ENCODE measurements around the gene C11orf58.

Gene C11orf58

DNA sequence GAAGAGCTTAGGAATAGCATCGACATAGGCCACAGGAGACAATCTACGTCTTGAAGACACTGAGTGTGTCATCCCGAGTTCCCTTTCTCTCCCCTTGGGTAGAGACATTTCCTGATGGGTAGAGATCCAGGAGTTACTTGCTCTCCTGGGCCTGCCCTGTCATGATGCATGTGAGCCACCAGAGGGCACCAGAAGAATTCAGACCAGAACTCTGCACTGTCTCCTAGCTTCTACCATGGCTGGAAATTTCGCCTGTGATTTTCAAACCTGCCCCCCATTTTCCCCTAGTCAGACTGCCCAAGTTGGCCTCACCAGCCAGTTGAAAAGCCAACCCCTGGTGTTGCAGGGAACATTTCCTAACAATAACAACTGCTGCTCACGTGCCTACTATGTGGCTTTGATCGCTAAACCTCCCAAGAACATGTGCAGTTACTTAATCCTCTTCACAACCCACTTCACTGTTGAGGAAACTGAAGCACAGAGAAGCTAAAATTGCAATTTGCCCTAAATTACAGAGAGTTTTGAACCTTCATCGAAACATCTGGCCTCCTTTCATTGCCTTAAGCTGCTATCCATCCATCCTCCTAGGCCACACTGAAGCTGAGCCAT is 47.2 kb downstream of the C11orf58 start:
- Mint-ChIP-seq H3K4me3 (no peak overlapping the region), H3K27me3 (no peaks in the 10 kb centered on the region), H3K36me3 (no peaks in the 10 kb centered on the region), H3K9me3 (no peaks in the 10 kb centered on the region), H3K4me1 (no peaks in the 10 kb centered on the region), H3K27ac (no peak overlapping the region)
- DNase-seq (ENCODE audit: low spot score in 2 of 2) (peak; percentile 38 to 50), ATAC-seq (ENCODE audit: low read depth) (peak; percentile 80)

DNA sequence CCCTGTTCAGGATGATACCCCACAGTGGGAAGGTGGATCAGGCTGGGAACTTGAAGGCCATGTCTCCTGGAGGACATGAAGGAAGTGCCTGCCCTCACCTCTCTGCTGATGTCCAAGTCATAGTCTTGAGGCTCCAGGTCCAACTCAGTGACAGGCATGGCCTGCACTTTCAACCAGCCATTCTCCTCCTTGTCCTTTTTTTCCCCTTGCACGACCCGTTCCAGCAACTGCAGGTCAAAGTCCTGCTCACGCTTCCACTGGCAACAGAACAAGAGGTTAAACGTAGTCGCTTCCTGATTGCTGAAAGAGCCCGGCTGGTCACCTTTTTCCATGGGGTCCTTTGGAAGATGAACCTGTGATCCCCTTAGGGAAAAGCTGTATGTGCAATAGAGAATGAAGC is 47.7 kb downstream of the C11orf58 start:
- Mint-ChIP-seq H3K27ac (no peak overlapping the region), H3K9me3 (no peaks in the 10 kb centered on the region), H3K27me3 (no peaks in the 10 kb centered on the region), H3K4me3 (no peak overlapping the region), H3K4me1 (no peaks in the 10 kb centered on the region), H3K36me3 (no peaks in the 10 kb centered on the region)
- DNase-seq (ENCODE audit: low spot score in 2 of 2) (no peak), ATAC-seq (ENCODE audit: low read depth) (no peak)

DNA sequence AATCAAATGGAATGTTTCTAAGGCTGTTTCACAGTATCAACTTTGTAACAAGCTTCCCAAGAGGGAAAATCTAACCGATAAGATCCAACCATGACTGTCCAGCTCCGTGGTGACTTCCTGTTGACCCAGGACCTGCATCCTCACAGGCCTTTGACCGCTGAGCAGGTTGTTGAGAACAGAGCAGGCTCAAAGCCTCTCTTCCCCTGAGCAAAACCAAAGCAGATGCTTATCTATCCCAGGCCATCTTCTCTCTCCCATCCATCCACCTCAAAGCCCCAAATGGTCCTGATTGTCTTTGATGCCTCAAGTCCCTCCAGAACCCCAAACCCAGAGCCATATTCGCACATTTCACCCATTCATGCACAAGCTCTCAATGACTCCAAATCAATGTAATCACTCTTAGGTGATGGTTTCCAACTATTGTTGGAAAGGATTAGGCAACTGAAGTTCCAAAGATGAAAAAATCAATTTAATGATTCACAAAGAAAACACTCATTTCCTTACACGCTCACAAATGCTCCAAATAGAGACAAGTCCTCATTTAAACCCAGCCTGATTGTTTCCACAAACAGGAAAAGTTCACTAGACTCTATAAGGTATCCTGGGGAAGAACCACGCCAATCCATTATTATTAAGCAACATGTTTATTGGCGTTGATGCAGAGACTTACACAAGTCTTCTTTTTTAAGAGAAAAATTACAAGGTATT is 48.7 kb downstream of the C11orf58 start:
- Mint-ChIP-seq H3K4me3 (no peak overlapping the region), H3K27ac (no peak overlapping the region), H3K36me3 (no peaks in the 10 kb centered on the region), H3K4me1 (no peaks in the 10 kb centered on the region), H3K9me3 (no peaks in the 10 kb centered on the region), H3K27me3 (no peaks in the 10 kb centered on the region)
- ATAC-seq (ENCODE audit: low read depth), result no peak
- DNase-seq (ENCODE audit: low spot score in 2 of 2), result no peak

DNA sequence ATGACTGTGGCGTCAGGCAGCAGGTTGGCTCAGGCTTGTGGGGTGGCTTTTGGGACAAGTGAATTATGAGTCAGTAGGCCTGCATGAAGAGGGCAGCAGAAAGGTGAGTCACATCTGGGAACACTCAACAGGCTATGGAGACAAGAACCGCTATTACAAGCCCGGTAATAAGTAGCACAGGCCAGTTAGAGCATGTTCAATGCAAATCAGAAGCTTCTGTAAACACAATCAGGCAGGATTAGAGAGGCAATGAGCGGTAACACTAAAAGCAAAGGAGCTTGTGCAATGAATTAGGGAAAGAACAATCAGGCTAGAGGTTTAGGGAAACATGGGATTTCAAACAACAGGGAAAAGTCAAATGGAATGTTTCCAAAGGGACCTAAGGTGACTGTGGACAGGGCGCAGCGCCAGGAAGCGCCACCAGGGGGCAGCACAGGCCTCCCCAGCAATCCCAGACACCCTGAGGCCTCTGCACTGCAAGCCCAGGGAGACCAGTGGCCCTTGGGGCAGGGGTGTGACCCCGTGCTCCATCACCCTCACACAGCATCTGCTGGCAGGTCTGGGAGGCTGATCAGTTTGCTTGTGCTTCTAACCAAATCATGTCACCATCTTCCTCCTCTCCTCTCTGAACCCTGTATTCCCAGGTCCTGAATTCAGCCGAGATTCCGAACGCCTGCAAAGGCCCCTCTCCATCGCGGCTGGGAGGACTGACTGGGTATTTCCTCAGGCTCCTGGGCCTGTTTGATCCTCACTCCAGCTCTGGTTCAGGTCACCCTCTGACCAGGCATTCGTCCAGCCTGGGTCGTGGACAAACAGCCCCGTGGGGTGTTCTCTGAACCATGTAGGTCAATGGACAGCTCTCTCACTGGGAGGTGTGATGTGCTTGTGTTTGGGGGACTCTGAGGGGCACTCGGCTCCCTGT is 50.0 kb downstream of the C11orf58 start:
- Mint-ChIP-seq H3K27ac (no peak overlapping the region), H3K4me3 (no peak overlapping the region), H3K9me3 (no peaks in the 10 kb centered on the region), H3K27me3 (no peaks in the 10 kb centered on the region), H3K36me3 (no peaks in the 10 kb centered on the region), H3K4me1 (no peaks in the 10 kb centered on the region)
- DNase-seq (ENCODE audit: low spot score in 2 of 2) (peak; percentile 46 to 54), ATAC-seq (ENCODE audit: low read depth) (peak; percentile 72)

DNA sequence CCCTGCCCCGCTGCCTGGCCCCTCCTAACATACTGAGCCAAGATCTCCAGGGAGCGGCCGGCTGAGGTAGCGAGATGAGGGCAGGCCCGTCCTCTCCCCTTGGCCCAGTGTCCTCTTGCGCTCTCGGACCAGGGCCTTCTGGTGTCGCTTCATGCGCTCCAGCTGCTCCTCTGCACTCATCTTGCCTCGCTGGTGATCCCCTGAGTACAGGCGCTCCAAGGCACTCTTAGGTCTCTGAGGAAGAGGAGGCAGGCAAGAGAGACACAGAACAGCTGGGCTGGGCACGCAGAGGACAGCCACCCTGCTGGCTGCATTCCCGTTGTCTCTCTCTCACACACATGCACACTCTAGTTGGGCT is 50.6 kb downstream of the C11orf58 start:
- H3K36me3 Mint-ChIP-seq, result no peaks in the 10 kb centered on the region
- no peak overlapping the region for H3K4me3 Mint-ChIP-seq

DNA sequence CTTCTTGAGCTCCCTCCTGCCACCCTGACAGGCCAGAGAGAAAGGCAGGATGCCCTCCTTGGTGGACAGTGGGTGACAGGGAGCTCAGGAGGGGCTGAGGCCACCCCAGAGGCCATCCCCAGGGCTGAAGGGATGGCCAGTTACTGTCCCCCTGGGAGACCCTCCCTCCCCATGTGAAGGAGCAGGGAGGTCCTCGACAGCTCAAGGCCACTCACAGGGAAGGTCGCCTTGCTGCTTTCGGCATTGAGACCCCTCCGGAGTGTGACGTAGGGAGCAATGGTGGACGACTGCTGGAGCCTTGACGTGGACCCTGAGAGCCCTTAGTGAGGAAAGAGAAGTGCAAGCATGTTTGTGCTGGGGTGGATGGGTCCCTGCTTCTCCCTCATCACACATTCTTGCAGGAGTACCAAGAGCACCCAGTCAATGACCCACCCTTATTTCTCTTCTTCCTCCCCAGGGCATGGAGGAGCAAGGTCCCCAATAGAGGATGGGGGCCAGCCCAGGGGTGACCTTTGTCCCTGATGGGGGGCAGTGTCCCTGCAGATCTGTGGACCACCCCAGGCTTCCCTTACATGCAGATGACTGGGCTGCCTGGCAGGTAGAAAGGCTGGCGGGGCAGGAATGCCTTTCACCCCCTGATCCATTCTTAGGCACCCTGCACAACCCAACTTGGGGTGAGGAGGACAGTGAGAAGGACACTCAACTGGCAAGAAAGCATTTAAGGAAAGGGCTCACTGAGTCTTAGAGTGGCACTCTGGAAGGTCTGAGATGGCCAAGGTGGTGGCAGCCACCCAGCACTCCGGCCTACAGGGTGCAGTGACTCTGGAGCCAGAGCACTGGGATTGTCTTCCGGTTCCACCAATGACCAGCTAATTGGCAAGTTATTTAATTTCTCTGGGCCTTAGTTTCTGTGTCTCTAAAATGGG is 51.4 kb downstream of the C11orf58 start:
- no peak for DNase-seq (ENCODE audit: low spot score in 2 of 2)
- H3K27me3 Mint-ChIP-seq, result no peaks in the 10 kb centered on the region
- H3K4me1 Mint-ChIP-seq, result no peaks in the 10 kb centered on the region
- no peak overlapping the region for H3K27ac Mint-ChIP-seq
- no peaks in the 10 kb centered on the region for H3K9me3 Mint-ChIP-seq
- no peak overlapping the region for H3K4me3 Mint-ChIP-seq
- ATAC-seq (ENCODE audit: low read depth), result no peak
- H3K36me3 Mint-ChIP-seq, result no peaks in the 10 kb centered on the region

More for the DNA sequence above, 50.6 kb downstream of the C11orf58 start:
- ATAC-seq (ENCODE audit: low read depth), result no peak
- Mint-ChIP-seq H3K9me3 (no peaks in the 10 kb centered on the region), H3K4me1 (no peaks in the 10 kb centered on the region), H3K27me3 (no peaks in the 10 kb centered on the region), H3K27ac (no peak overlapping the region)
- DNase-seq (ENCODE audit: low spot score in 2 of 2), result no peak

DNA sequence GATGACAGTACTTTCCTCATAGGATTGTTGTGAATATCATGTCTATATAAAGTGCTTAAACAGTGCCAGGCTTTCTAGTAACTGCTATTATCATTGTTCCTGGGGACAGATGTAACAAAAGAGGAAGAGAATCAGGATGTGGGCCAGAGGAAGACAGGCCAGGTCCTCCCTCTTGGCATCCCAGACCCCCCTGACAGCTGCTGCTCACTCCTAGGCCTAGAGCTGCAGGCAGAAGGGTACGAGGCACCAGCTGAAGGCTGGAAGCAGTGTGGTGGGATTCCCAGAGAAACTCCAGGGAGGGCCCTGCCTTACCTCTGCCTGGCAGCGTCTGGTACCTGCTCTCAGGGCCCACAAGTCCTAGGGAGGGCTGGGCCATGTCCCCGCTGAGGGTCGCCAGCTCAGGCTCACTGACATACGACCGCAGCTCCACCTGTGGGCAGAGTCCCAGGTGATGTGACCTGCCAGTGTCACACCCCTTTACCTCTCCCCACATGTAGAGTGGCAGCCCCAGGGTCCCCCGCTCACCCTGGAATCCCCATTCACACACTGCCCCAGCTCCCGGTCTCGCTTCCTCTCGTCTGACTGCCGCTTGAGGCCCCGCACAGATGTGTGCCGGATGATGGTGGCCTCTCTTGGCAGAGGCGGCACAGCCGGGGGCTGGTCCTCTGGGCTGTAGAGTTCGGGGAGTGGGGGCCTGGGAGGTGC is 52.2 kb downstream of the C11orf58 start:
- Mint-ChIP-seq H3K9me3 (no peaks in the 10 kb centered on the region), H3K4me1 (no peaks in the 10 kb centered on the region), H3K27ac (no peak overlapping the region), H3K4me3 (no peak overlapping the region), H3K36me3 (no peaks in the 10 kb centered on the region), H3K27me3 (no peaks in the 10 kb centered on the region)
- no peak for DNase-seq (ENCODE audit: low spot score in 2 of 2)
- no peak for ATAC-seq (ENCODE audit: low read depth)

DNA sequence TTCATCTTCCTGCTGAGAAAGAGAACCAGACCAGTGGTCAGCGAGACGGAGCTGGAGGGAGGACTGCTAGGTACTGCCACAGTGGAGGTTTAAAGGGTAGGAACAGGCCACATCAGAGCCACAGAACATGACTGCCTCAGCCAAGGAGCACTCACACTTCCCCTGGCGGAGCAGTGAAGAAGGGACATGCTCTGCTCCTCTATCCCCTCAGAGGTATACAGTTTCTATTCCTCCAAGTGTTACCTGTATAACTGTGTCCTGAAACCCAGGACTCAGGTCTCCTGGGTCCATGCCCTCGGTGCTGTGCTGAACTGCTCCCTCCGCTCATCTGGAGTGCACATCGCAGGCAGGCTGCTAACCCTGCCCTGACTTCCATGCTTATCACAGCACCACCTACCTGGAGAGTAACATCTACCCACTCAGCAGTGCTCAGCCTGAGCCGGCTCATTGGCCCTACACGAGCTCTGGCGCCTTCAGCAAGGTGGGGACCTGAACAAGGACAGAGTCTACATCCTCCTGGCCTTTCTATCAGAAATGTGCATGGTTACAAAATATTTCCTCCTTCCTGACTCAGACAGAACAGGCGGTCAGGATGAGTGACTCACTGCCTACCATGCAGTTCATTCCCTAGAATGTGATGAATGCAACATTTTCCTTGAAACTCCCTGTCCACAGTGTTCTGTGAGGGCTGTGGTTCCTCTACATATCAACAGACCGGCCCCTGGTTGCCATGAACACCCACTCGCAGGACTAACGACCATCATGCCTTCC is 52.9 kb downstream of the C11orf58 start:
- Mint-ChIP-seq H3K27me3 (no peaks in the 10 kb centered on the region), H3K27ac (no peak overlapping the region), H3K9me3 (no peaks in the 10 kb centered on the region), H3K4me1 (no peaks in the 10 kb centered on the region), H3K36me3 (no peaks in the 10 kb centered on the region), H3K4me3 (no peak overlapping the region)
- ATAC-seq (ENCODE audit: low read depth) (no peak), DNase-seq (ENCODE audit: low spot score in 2 of 2) (no peak)

DNA sequence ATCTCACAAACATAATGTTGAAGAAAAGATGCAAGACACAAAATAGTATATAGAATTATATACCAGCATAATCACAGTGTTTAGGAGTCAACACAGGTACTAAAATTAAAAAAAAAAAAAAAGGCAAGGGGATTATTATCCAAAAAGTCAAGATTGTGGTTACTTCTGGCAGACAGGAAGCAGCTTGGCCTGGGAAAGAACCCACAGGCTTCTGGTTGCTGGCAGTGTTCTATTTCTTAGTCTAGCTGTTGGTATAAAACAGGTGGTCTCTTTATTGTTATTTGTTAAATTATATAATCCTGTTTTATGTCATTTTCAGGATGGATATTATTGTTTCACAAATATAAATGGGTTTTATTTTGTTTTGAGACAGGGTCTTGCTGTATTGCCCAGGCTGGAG is 54.0 kb downstream of the C11orf58 start:
- no peaks in the 10 kb centered on the region for H3K4me1 Mint-ChIP-seq
- H3K36me3 Mint-ChIP-seq, result no peaks in the 10 kb centered on the region
- H3K27ac Mint-ChIP-seq, result no peak overlapping the region
- no peak for DNase-seq (ENCODE audit: low spot score in 2 of 2)
- no peak for ATAC-seq (ENCODE audit: low read depth)
- no peaks in the 10 kb centered on the region for H3K9me3 Mint-ChIP-seq
- H3K4me3 Mint-ChIP-seq, result no peak overlapping the region
- H3K27me3 Mint-ChIP-seq, result no peaks in the 10 kb centered on the region

DNA sequence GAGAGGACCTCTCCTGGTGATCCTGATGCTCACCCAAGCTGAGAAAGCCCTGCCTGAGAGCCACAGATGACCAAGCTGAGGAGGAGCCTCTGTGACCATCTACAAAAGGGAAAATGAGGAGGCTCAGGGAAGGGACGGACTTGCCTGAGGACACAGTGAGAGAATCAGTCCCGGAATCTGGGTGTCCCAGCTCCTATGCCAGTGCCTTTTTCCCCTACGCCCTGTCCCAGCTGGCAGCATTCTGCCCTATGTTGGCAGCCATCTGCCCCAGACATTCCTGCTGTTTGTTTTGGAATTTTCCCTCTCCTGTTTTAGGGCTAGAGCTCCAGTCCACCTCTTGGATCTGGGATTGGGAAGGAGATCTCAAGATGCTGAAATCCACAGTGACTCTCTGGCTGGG is 54.6 kb downstream of the C11orf58 start:
- no peak overlapping the region for H3K27ac Mint-ChIP-seq
- DNase-seq (ENCODE audit: low spot score in 2 of 2) (no peak), ATAC-seq (ENCODE audit: low read depth) (no peak)
- H3K4me3 Mint-ChIP-seq, result no peak overlapping the region
- H3K9me3 Mint-ChIP-seq, result no peaks in the 10 kb centered on the region
- H3K36me3 Mint-ChIP-seq, result no peaks in the 10 kb centered on the region
- H3K27me3 Mint-ChIP-seq, result no peaks in the 10 kb centered on the region
- H3K4me1 Mint-ChIP-seq, result no peaks in the 10 kb centered on the region

DNA sequence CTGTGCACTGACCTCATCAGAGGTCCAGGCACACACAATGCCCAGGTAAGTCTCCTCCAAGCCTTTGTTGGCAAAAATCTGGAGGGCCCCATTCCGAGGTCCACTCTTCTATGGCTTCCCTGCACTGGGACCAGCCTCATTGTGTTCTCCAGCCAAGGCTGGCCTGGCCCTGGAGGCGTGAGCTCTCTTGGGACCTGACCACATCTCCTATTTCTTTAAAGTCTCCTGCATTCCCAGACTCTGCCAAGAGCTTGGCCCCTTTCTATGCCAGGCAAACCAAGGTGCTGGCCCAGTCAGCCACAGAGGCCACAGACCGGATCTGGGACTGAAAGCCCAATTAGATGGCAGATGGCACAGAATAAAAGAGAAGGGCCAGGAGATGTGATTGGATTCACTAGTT is 55.1 kb downstream of the C11orf58 start:
- no peaks in the 10 kb centered on the region for H3K36me3 Mint-ChIP-seq
- H3K27me3 Mint-ChIP-seq, result no peaks in the 10 kb centered on the region
- ATAC-seq (ENCODE audit: low read depth) (no peak), DNase-seq (ENCODE audit: low spot score in 2 of 2) (no peak)
- no peak overlapping the region for H3K4me3 Mint-ChIP-seq
- H3K4me1 Mint-ChIP-seq, result no peaks in the 10 kb centered on the region
- H3K27ac Mint-ChIP-seq, result no peak overlapping the region
- no peaks in the 10 kb centered on the region for H3K9me3 Mint-ChIP-seq

DNA sequence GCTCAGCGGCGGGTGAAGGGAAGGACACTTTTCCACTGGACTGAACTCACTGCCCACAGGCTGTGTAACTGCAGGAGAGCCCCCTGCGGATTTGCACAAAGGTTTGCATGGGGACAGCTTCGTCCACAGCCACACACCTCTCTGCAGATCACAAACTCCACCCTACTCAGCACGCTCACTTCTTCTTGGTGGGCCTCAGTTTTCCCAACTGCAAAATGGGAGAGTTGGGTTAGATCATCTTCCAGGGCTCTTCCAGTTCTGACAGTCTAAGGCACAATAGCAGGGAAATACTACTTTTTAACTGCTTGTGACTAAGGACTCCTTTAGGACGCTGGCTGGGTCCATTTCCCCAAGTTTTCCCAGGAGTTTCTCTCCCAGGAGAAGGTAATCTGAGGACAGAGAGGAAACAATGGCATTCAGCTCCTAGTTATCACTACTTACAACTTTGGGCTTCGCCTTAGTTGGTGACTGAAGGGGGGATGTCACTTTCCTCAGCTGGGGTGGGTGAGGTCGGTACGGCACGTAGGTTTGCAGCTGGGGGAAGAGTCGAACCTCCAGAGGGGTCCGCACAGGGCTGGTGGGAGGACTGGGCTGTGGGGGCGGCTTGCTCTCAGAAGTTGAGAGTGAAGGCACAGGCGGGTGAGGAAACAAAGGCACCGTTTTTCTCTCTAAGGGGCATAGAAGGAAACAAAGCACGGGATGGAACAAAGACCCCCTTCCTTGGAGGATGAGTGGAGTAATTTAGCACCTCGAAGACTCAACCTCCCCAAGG is 55.8 kb downstream of the C11orf58 start:
- Mint-ChIP-seq H3K27ac (no peak overlapping the region), H3K27me3 (no peaks in the 10 kb centered on the region), H3K9me3 (no peaks in the 10 kb centered on the region), H3K4me3 (no peak overlapping the region), H3K4me1 (no peaks in the 10 kb centered on the region), H3K36me3 (no peaks in the 10 kb centered on the region)
- ATAC-seq (ENCODE audit: low read depth) (no peak), DNase-seq (ENCODE audit: low spot score in 2 of 2) (no peak)

Data from memory B cell (primary cell).